ENCODE data around the gene BRINP3.

DNA sequence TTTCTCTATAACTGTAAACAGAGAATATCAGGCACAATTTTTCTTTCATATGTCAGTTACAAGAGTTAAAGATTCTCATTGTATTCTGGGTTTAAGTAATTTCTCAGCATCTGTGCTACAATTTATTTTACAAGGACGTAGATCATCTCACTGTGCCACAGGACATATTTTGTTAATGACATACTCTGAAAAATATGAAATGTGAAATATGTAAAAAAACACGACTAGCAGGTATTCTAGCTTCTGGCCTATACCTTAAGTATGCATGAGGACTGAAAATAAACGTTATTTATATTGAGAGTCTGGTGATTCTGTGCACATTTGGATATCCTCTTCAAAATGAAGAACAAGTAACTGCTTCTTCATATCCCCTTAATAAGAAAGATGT is 308.8 kb downstream of the BRINP3 start:
- TF ChIP-seq POLR2A (IDR thresholded peaks at IDR 0.05; ENCODE audit: insufficient read depth in 1 of 2, low read depth in 2 of 2, low read length in 2 of 2) (no peak), MIXL1 (CRISPR knock-in tag; IDR thresholded peaks at IDR 0.05) (no peak), SOX6 (IDR thresholded peaks at IDR 0.05) (no peak), SOX6 (CRISPR knock-in tag; IDR thresholded peaks at IDR 0.05) (no peak), ZNF7 (CRISPR knock-in tag; IDR thresholded peaks at IDR 0.05) (no peak), SMAD3 (CRISPR knock-in tag; IDR thresholded peaks at IDR 0.05) (no peak), ZSCAN12 (CRISPR knock-in tag; IDR thresholded peaks at IDR 0.05) (no peak)
